ENCODE data around the gene LTBP3.
A peak's percentile ranks its signal among the peaks of the same experiment; 100 is the strongest.

LTBP3 gene

GRCh38 chr11:65557280-65558001 lies 718 bp downstream of the LTBP3 start:
- Histone ChIP-seq H3K27me3 (ENCODE audit: low read depth, low read length) (no peaks in the 10 kb centered on the region), H3K9me3 (ENCODE audit: control insufficient read depth in 1 of 2, low read length in 2 of 2) (no peaks in the 10 kb centered on the region), H3K27ac (ENCODE audit: low read length) (peak overlapping the region; percentile 58), H3K4me1 (ENCODE audit: control insufficient read depth in 1 of 2, insufficient read depth in 2 of 2, low read length in 2 of 2) (peaks cover 14 to 64% of the 10 kb centered on the region in 2 donors), H3K36me3 (ENCODE audit: control insufficient read depth in 1 of 2, insufficient read depth in 2 of 2, low read length in 2 of 2) (no peaks in the 10 kb centered on the region), H3K4me3 (ENCODE audit: low read depth in 1 of 2, low read length in 2 of 2) (peak overlapping the region; percentile 44 to 66)

DNA sequence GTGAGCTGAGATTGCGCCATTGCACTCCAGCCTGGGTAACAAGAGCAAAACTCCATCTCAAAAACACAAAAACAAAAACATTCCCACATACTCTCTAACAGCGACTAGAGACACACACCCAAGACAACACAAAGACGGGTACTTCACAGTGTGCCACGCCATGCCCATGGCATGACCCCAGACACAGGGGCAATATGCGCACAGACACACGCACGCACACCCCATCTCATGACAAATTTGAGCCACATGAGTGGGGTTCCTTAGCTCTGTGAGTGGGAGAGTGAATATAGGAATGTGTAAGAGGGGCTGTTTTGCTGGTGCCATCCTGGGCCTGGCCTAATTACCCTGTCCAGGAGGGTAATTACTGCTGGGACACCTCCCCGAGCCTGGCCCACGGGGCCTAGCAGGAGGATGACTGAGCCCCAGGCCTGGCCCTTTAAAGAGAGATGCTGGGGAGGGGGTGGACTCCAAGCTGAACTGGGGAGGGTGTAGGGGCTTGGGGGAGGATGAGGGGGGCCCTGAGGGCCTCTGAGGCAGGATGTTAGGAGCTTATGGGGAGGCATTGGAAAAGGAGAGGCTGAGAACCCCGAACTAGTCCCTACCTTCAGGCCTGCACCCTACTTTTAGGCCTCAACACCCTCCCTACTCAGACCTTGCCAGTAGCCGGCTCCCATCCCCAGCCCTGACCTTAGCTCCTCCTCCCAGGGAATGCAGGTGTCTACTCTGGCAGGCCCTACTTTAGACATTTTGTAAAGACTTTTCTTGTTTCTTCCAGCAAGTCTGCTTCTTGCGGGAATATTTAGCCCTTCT lies 1.5 kb downstream of the LTBP3 start:
- Histone ChIP-seq H3K4me3 (ENCODE audit: low read depth in 1 of 2, low read length in 2 of 2) (peak overlapping the region; percentile 44 to 66), H3K27ac (ENCODE audit: low read length) (peak overlapping the region; percentile 58), H3K36me3 (ENCODE audit: control insufficient read depth in 1 of 2, insufficient read depth in 2 of 2, low read length in 2 of 2) (peaks cover 0 to 5% of the 10 kb centered on the region in 2 donors), H3K27me3 (ENCODE audit: low read depth, low read length) (no peaks in the 10 kb centered on the region), H3K9me3 (ENCODE audit: control insufficient read depth in 1 of 2, low read length in 2 of 2) (no peaks in the 10 kb centered on the region), H3K4me1 (ENCODE audit: control insufficient read depth in 1 of 2, insufficient read depth in 2 of 2, low read length in 2 of 2) (peaks cover 14 to 64% of the 10 kb centered on the region in 2 donors)

- no peak overlapping the region for H3K27ac ChIP-seq (ENCODE audit: low read length)
- H3K4me1 ChIP-seq (ENCODE audit: control insufficient read depth in 1 of 2, insufficient read depth in 2 of 2, low read length in 2 of 2), result peaks cover 14 to 60% of the 10 kb centered on the region in 2 donors
These were observed 2.4 kb downstream of the LTBP3 start for GRCh38 chr11:65555693-65556231.

GRCh38 chr11:65554842-65555430 lies 3.2 kb downstream of the LTBP3 start:
- H3K36me3 ChIP-seq (ENCODE audit: control insufficient read depth in 1 of 2, insufficient read depth in 2 of 2, low read length in 2 of 2), result peaks cover 0 to 11% of the 10 kb centered on the region in 2 donors
- no peaks in the 10 kb centered on the region for H3K27me3 ChIP-seq (ENCODE audit: low read depth, low read length)
- no peak overlapping the region for H3K27ac ChIP-seq (ENCODE audit: low read length)
- H3K4me3 ChIP-seq (ENCODE audit: low read depth in 1 of 2, low read length in 2 of 2), result no peak overlapping the region
- H3K4me1 ChIP-seq (ENCODE audit: control insufficient read depth in 1 of 2, insufficient read depth in 2 of 2, low read length in 2 of 2), result peaks cover 6 to 51% of the 10 kb centered on the region in 2 donors
- no peaks in the 10 kb centered on the region for H3K9me3 ChIP-seq (ENCODE audit: control insufficient read depth in 1 of 2, low read length in 2 of 2)

More at GRCh38 chr11:65555693-65556231, 2.4 kb downstream of the LTBP3 start:
- H3K4me3 ChIP-seq (ENCODE audit: low read depth in 1 of 2, low read length in 2 of 2), result no peak overlapping the region
- H3K27me3 ChIP-seq (ENCODE audit: low read depth, low read length), result no peaks in the 10 kb centered on the region
- H3K9me3 ChIP-seq (ENCODE audit: control insufficient read depth in 1 of 2, low read length in 2 of 2), result no peaks in the 10 kb centered on the region
- peaks cover 0 to 11% of the 10 kb centered on the region in 2 donors for H3K36me3 ChIP-seq (ENCODE audit: control insufficient read depth in 1 of 2, insufficient read depth in 2 of 2, low read length in 2 of 2)

DNA sequence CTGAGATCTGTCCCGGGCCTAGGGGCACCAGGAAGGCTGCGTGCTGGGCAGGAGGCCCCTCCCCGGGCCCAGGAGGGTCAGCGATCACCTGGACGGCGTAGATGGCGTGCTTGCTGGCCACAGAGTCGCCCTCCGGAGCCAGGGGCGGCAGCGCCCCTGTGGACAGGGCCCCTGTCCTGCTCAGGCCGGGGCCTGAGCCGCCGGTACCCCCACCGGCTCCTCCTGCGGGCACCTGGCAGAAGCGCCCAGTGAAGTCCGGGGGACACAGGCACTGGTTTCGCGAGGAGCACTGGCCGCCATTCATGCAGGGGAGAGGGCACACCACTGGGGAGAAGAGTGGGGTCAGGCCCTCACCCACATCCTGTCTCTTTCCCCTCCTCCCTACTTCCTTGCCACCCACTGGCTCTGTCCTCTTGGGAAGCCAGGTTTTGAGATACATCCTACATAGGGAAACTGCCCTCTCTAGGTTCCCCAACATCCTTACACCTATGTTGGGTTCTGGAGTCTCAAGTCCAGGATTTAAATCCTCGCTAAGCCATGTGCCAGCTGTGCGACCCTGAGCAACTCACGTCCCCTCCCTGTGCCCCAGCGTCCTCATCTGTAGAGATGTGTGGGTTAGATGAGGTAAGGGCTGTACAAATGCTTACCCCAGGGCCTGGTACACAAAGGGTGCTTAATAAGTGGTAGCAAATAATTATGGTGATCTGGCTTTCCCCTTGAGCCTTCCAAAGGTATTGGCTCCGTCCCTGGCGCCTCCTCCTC lies 3.9 kb downstream of the LTBP3 start:
- no peak overlapping the region for H3K4me3 ChIP-seq (ENCODE audit: low read depth in 1 of 2, low read length in 2 of 2)
- H3K4me1 ChIP-seq (ENCODE audit: control insufficient read depth in 1 of 2, insufficient read depth in 2 of 2, low read length in 2 of 2), result peaks cover under 1 to 44% of the 10 kb centered on the region in 2 donors
- peaks cover 0 to 11% of the 10 kb centered on the region in 2 donors for H3K36me3 ChIP-seq (ENCODE audit: control insufficient read depth in 1 of 2, insufficient read depth in 2 of 2, low read length in 2 of 2)

GRCh38 chr11:65553301-65554001 lies 4.7 kb downstream of the LTBP3 start:
- Histone ChIP-seq H3K27ac (ENCODE audit: low read length) (no peak overlapping the region), H3K27me3 (ENCODE audit: low read depth, low read length) (no peaks in the 10 kb centered on the region), H3K36me3 (ENCODE audit: control insufficient read depth in 1 of 2, insufficient read depth in 2 of 2, low read length in 2 of 2) (peaks cover 8 to 11% of the 10 kb centered on the region in 2 donors), H3K9me3 (ENCODE audit: control insufficient read depth in 1 of 2, low read length in 2 of 2) (no peaks in the 10 kb centered on the region), H3K4me1 (ENCODE audit: control insufficient read depth in 1 of 2, insufficient read depth in 2 of 2, low read length in 2 of 2) (peaks cover 0 to 37% of the 10 kb centered on the region in 2 donors), H3K4me3 (ENCODE audit: low read depth in 1 of 2, low read length in 2 of 2) (no peak overlapping the region)

More for the DNA sequence above, 3.9 kb downstream of the LTBP3 start:
- Histone ChIP-seq H3K9me3 (ENCODE audit: control insufficient read depth in 1 of 2, low read length in 2 of 2) (no peaks in the 10 kb centered on the region), H3K27ac (ENCODE audit: low read length) (no peak overlapping the region), H3K27me3 (ENCODE audit: low read depth, low read length) (no peaks in the 10 kb centered on the region)

GRCh38 chr11:65552388-65552951 lies 5.7 kb downstream of the LTBP3 start:
- peaks cover 0 to 37% of the 10 kb centered on the region in 2 donors for H3K4me1 ChIP-seq (ENCODE audit: control insufficient read depth in 1 of 2, insufficient read depth in 2 of 2, low read length in 2 of 2)

GRCh38 chr11:65551572-65552387 lies 6.4 kb downstream of the LTBP3 start:
- Histone ChIP-seq H3K36me3 (ENCODE audit: control insufficient read depth in 1 of 2, insufficient read depth in 2 of 2, low read length in 2 of 2) (peaks cover 8 to 11% of the 10 kb centered on the region in 2 donors), H3K4me1 (ENCODE audit: control insufficient read depth in 1 of 2, insufficient read depth in 2 of 2, low read length in 2 of 2) (peaks cover 0 to 31% of the 10 kb centered on the region in 2 donors), H3K4me3 (ENCODE audit: low read depth in 1 of 2, low read length in 2 of 2) (peak overlapping the region in 1 of 2 donors; percentile 7), H3K9me3 (ENCODE audit: control insufficient read depth in 1 of 2, low read length in 2 of 2) (no peaks in the 10 kb centered on the region), H3K27me3 (ENCODE audit: low read depth, low read length) (no peaks in the 10 kb centered on the region), H3K27ac (ENCODE audit: low read length) (peak overlapping the region; percentile 46)

More at GRCh38 chr11:65552388-65552951, 5.7 kb downstream of the LTBP3 start:
- Histone ChIP-seq H3K4me3 (ENCODE audit: low read depth in 1 of 2, low read length in 2 of 2) (no peak overlapping the region), H3K9me3 (ENCODE audit: control insufficient read depth in 1 of 2, low read length in 2 of 2) (no peaks in the 10 kb centered on the region), H3K36me3 (ENCODE audit: control insufficient read depth in 1 of 2, insufficient read depth in 2 of 2, low read length in 2 of 2) (peaks cover 8 to 11% of the 10 kb centered on the region in 2 donors), H3K27me3 (ENCODE audit: low read depth, low read length) (no peaks in the 10 kb centered on the region), H3K27ac (ENCODE audit: low read length) (no peak overlapping the region)

- no peak overlapping the region for H3K4me3 ChIP-seq (ENCODE audit: low read depth in 1 of 2, low read length in 2 of 2)
- H3K4me1 ChIP-seq (ENCODE audit: control insufficient read depth in 1 of 2, insufficient read depth in 2 of 2, low read length in 2 of 2), result peaks cover 0 to 7% of the 10 kb centered on the region in 2 donors
- no peak overlapping the region for H3K27ac ChIP-seq (ENCODE audit: low read length)
- no peaks in the 10 kb centered on the region for H3K27me3 ChIP-seq (ENCODE audit: low read depth, low read length)
- H3K9me3 ChIP-seq (ENCODE audit: control insufficient read depth in 1 of 2, low read length in 2 of 2), result no peaks in the 10 kb centered on the region
- H3K36me3 ChIP-seq (ENCODE audit: control insufficient read depth in 1 of 2, insufficient read depth in 2 of 2, low read length in 2 of 2), result peaks cover 8 to 16% of the 10 kb centered on the region in 2 donors
These were observed 9.1 kb downstream of the LTBP3 start for GRCh38 chr11:65549096-65549495.
